Measurements from ENCODE around the gene FBXO45. TPM values are rescaled to one million over a fixed set of nuclear protein-coding genes. Genes with fewer than 3 reads are reported as not detected.

Gene FBXO45
- total and polyA plus RNA-seq, 2 of the 13 experiments (the other 11 are each of a cell fraction or from before 2014, with no cell fraction given) = 7.0 to 12.1 TPM

DNA sequence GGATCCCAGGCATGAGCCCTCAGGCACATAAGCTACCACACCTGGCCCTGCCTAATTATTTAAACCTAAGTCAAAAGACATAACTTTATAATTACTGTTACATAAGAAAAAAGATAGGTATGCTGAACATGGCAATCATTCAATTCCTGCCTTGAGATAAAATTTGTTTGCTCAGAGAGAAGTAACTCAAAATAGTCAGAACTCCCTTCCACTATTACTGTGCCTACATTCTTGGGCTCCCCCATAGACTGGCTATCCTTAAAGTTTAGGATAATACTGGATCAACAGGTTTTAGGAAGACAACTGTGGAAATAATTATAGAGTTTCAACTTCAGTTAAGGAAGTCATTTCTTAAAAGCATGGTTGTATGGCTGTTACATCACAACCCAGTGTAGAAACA, 10.0 kb upstream of the FBXO45 start:
- POLR2A ChIA-PET = no interaction called here
- H3K9ac ChIP-seq (ENCODE audit: insufficient read depth, low read depth, low read length) = no peak overlapping the region
- CTCF ChIA-PET (ENCODE audit: low intra/inter-chr PET ratio, low total read pairs) = no interaction called here

More for the DNA sequence above, 10.0 kb upstream of the FBXO45 start:
- intact Hi-C loops (cut with micrococcal nuclease; ENCODE audit: unreplicated experiment) = no loop called here
- no peak overlapping the region for H2AFZ ChIP-seq (ENCODE audit: low read length)
- no peaks in the 10 kb centered on the region for H3K27me3 ChIP-seq (ENCODE audit: control insufficient read depth in 1 of 2, insufficient read depth in 2 of 2, low read length in 2 of 2)
- no peak overlapping the region for H3K4me2 ChIP-seq (ENCODE audit: low read depth, low read length)
- ATAC-seq (no peak), DNase-seq (ENCODE audit: low spot score) (no peak), FAIRE-seq (no peak)
- H3K4me3 ChIP-seq (replicated peaks in 1 of 3; ENCODE audit: insufficient read depth in 1 of 3, low read depth in 2 of 3, low read length in 3 of 3) = no peak overlapping the region
- TF ChIP-seq KDM6A (CRISPR knock-in tag; IDR thresholded peaks at IDR 0.05; ENCODE audit: low read depth) = no peak
- TF ChIP-seq KLF12 (CRISPR knock-in tag; IDR thresholded peaks at IDR 0.05; ENCODE audit: borderline replicate concordance) = no peak
- no peak for TF ChIP-seq ZSCAN22 (CRISPR knock-in tag; IDR thresholded peaks at IDR 0.05)
- TF ChIP-seq TBP (CRISPR knock-in tag; IDR thresholded peaks at IDR 0.05) = no peak
- no peak for TF ChIP-seq ZFAT (CRISPR knock-in tag; conservative IDR thresholded peaks at IDR 0.05)
- TF ChIP-seq SIX1 (CRISPR knock-in tag; IDR thresholded peaks at IDR 0.05; ENCODE audit: borderline replicate concordance) = no peak
- no peak for TF ChIP-seq ZNF224 (CRISPR knock-in tag; IDR thresholded peaks at IDR 0.05)
- no peak for TF ChIP-seq FOXM1 (CRISPR knock-in tag; IDR thresholded peaks at IDR 0.05)
- TF ChIP-seq, protein P1, sequence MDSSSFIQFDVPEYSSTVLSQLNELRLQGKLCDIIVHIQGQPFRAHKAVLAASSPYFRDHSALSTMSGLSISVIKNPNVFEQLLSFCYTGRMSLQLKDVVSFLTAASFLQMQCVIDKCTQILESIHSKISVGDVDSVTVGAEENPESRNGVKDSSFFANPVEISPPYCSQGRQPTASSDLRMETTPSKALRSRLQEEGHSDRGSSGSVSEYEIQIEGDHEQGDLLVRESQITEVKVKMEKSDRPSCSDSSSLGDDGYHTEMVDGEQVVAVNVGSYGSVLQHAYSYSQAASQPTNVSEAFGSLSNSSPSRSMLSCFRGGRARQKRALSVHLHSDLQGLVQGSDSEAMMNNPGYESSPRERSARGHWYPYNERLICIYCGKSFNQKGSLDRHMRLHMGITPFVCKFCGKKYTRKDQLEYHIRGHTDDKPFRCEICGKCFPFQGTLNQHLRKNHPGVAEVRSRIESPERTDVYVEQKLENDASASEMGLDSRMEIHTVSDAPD (CRISPR knock-in tag; IDR thresholded peaks at IDR 0.05) = no peak
- no peak for TF ChIP-seq ZNF274 (CRISPR knock-in tag; IDR thresholded peaks at IDR 0.05)
- TF ChIP-seq, protein P2, sequence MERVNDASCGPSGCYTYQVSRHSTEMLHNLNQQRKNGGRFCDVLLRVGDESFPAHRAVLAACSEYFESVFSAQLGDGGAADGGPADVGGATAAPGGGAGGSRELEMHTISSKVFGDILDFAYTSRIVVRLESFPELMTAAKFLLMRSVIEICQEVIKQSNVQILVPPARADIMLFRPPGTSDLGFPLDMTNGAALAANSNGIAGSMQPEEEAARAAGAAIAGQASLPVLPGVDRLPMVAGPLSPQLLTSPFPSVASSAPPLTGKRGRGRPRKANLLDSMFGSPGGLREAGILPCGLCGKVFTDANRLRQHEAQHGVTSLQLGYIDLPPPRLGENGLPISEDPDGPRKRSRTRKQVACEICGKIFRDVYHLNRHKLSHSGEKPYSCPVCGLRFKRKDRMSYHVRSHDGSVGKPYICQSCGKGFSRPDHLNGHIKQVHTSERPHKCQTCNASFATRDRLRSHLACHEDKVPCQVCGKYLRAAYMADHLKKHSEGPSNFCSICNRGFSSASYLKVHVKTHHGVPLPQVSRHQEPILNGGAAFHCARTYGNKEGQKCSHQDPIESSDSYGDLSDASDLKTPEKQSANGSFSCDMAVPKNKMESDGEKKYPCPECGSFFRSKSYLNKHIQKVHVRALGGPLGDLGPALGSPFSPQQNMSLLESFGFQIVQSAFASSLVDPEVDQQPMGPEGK (CRISPR knock-in tag; IDR thresholded peaks at IDR 0.05) = no peak
- no peak for TF ChIP-seq TOE1 (CRISPR knock-in tag; IDR thresholded peaks at IDR 0.05)
- TF ChIP-seq ZSCAN30 (CRISPR knock-in tag; IDR thresholded peaks at IDR 0.05) = no peak
- TF ChIP-seq, protein P3, sequence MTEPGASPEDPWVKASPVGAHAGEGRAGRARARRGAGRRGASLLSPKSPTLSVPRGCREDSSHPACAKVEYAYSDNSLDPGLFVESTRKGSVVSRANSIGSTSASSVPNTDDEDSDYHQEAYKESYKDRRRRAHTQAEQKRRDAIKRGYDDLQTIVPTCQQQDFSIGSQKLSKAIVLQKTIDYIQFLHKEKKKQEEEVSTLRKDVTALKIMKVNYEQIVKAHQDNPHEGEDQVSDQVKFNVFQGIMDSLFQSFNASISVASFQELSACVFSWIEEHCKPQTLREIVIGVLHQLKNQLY (CRISPR knock-in tag; IDR thresholded peaks at IDR 0.05) = no peak
- TF ChIP-seq ZSCAN25 (CRISPR knock-in tag; IDR thresholded peaks at IDR 0.05) = no peak
- TF ChIP-seq SMARCE1 (IDR thresholded peaks at IDR 0.05; ENCODE audit: borderline replicate concordance) = no peak
- TF ChIP-seq RAD51 (IDR thresholded peaks at IDR 0.05; ENCODE audit: borderline replicate concordance) = no peak
- H3K9me3 ChIP-seq (ENCODE audit: low read length) = no peaks in the 10 kb centered on the region
- H4K20me1 ChIP-seq (ENCODE audit: insufficient read depth, low read length) = no peaks in the 10 kb centered on the region
- H3K79me2 ChIP-seq (ENCODE audit: insufficient read depth, low read length) = no peaks in the 10 kb centered on the region
- peaks cover 2 to 6% of the 10 kb centered on the region in 2 experiments; a peak in 1 of 5 replicates for H3K36me3 ChIP-seq (replicated peaks in 1 of 2; ENCODE audit: control insufficient read depth in 1 of 2, insufficient read depth in 2 of 2, low read length in 2 of 2)
- BruUV-seq (replicated peaks) = no TSS peak
- in situ Hi-C loops (cut with HindIII; ENCODE audit: extremely low pct_ligation_motif_present, low pct_unique_long_range_greater_than_20kb) = no loop called here
- no peaks in the 10 kb centered on the region for H3K4me1 ChIP-seq (ENCODE audit: insufficient read depth, low read length)
- H3K27ac ChIP-seq (ENCODE audit: extremely low read length, insufficient read depth, low read length) = no peak overlapping the region
